Measurements from ENCODE around the gene PSAT1. TPM values are rescaled to one million over a fixed set of nuclear protein-coding genes. Genes with fewer than 3 reads are reported as not detected.

The PSAT1 gene
- total RNA-seq, 1 donor from 2014 or later, result 48.0 TPM

- no peak for DNase-seq (ENCODE audit: low read depth)
Observed at GRCh38 chr9:78292716-78293497, 4.0 kb upstream of the PSAT1 start.

GRCh38 chr9:78294290-78295176 lies 2.4 kb upstream of the PSAT1 start:
- no peak for DNase-seq (ENCODE audit: low read depth)

DNA sequence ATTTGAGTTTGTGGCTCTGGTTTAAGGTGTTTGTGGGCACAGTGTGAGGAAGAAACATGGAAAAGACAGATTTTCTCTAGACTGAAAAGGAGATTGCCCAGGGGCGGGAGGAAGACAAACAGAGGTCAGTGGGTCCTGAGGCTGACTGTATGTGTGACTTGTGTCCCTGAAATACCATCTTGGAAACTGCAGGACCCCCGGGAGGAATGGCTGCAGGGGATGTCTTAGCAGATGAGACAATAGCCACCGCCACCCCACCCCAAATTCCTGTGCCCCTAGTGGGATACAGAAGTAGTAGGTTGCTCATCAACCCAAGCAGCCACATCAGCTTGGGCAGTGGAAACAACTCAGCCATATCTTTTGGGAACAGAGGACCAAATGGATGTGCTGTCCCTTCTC lies 1.7 kb upstream of the PSAT1 start:
- DNase-seq (ENCODE audit: low read depth), result no peak

DNA sequence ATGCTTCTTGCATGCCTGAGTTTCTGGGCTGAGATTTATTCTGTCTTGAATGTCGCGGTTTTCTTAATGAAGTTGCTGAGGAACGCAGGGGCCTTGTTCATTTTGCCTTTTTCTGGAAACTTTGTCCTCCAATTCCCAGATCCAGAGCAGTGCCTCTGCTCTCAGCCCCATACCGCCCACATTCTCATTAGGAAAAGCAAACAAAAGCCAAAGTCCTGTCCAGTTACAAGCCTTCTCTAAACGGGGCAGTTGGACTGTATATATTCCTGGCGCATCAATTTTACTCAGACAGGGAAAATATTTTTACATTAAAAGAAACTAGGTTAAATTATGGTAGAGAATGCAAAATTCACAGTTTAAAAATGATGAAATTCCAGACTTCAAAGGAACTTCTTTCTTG lies 1.2 kb upstream of the PSAT1 start:
- no peak for DNase-seq (ENCODE audit: low read depth)

GRCh38 chr9:78296201-78296892 lies 578 bp upstream of the PSAT1 start:
- DNase-seq (ENCODE audit: low read depth), result peak; percentile 38

DNA sequence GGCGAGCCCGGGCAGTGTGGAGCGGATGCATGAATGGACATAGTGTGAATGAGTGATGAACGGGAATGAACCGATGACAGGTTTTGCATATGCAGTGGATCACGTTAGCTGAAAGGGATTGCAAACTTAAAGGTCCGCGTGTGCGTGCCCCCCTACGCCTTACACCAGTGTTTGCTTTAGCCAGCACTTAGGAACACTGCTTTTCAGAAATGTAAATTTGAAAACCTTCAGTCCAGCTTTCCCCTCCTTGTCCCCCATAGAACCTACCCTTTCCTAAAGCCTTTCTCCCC lies 692 bp downstream of the PSAT1 start:
- DNase-seq (ENCODE audit: low read depth), result no peak

DNA sequence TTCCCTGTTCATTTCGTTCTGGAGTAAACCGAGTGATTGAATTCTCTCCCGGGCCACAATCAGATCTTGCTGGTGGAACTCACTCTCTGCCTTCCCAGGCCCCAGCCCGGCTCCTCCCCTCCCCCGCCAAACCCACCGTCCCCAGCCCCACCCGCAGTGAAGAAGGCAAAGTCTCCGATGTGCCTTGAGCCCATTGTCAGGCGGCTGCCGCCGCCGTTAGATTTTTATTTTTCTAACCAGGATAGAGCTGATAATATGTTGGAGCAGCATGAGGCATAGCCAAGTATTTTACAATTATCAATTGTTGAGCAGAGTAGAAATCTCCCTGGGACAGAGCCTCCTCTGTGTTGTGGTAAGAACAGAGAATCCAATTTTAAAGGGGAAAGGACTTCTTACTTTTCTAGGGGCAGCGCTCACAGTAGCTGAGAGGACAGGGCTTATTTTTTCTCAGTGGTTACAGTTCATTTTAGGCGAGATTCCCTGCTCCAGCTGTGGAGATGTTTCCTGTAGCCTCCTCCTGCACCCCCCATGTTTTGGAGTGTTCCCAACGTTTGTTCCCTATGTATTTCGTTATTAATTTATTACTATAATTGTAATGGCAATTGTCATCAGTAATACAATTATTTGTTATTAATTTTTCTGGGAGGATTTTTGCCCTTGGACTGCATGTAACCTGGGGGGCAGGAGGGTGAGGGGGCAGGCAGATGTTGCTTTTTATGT lies 1.3 kb downstream of the PSAT1 start:
- peak; percentile 14 for DNase-seq (ENCODE audit: low read depth)

DNA sequence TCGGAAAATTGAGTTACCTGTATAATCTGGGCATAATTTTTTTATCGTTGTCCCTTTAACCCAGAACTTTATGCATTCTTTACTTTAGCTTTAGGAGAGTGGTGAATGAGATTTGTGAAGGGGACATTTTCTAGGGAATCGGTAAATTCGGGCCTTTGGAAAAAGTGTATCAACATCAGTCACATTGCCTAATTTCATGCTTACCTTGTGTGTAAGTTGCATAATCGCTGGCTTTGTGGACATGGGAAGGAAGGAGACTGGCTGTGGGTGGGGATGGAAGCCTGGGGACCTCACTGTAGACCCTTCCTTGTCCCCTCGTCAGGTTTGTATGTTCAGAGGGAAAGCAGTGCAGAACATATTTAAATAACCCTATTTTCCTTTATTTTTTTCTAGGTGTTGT lies 3.3 kb downstream of the PSAT1 start:
- no peak for DNase-seq (ENCODE audit: low read depth)

- DNase-seq (ENCODE audit: low read depth), result no peak
Observed at GRCh38 chr9:78301466-78301865, 4.5 kb downstream of the PSAT1 start.

DNA sequence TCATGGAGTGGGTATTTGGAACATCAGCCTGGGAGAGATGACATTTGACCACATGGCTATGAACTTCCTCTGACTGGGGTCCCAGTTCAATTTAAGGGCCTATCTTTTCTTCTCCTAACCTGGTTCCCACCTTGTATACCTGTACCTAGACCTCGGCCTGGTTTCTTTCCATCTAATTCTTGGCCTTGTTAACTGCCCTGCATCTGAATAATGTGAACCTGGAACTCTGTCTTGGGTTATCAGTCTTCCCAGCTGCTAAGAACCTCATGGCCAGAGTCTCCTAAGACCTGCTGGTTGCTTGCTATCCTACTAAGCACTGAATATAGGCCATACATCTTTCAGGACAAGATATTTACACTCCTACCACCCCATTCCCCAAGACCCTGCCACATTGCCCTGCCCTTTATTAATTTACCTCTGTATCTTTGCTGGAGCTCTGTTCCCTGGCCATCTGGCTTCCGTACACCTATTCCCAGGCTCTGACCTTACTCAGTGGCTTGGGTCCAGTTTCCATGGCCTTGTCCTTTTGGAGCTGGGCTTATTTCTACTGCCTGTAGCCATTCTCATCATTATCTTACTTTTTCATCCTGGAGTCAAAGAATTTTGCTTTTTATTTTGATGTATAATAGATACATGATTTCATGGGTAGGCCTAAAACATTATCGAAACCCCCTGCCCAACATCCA lies 6.6 kb downstream of the PSAT1 start:
- no peak for DNase-seq (ENCODE audit: low read depth)

GRCh38 chr9:78304357-78304756 lies 7.4 kb downstream of the PSAT1 start:
- DNase-seq (ENCODE audit: low read depth), result no peak

- peak; percentile 44 for DNase-seq (ENCODE audit: low read depth)
Observed at GRCh38 chr9:78306222-78307076, 9.5 kb downstream of the PSAT1 start.

DNA sequence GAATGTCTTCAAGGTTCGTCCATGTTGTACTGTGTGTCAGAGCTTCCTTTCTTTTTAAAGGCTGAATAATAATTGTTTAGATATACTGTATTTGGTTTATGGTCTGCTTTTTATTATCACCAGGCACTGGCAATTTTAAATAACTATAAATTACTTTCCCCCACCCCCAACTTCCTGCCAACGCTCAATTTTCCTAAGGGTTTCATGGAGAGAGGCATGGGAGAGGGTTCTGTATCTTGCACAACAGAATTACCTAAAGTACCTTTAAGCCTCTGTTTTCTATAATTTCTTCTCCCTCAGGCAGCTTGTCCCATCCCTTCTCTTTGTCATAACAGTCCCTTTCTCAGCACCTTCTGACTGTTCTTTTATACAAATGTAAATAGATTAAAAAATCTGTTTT lies 10.4 kb downstream of the PSAT1 start:
- DNase-seq (ENCODE audit: low read depth), result no peak

- DNase-seq (ENCODE audit: low read depth), result no peak
Observed at GRCh38 chr9:78309066-78309465, 12.1 kb downstream of the PSAT1 start.

- no peak for DNase-seq (ENCODE audit: low read depth)
Observed at GRCh38 chr9:78311075-78311474, 14.2 kb downstream of the PSAT1 start.

- no peak for DNase-seq (ENCODE audit: low read depth)
Observed at GRCh38 chr9:78311886-78312524, 15.1 kb downstream of the PSAT1 start.

DNA sequence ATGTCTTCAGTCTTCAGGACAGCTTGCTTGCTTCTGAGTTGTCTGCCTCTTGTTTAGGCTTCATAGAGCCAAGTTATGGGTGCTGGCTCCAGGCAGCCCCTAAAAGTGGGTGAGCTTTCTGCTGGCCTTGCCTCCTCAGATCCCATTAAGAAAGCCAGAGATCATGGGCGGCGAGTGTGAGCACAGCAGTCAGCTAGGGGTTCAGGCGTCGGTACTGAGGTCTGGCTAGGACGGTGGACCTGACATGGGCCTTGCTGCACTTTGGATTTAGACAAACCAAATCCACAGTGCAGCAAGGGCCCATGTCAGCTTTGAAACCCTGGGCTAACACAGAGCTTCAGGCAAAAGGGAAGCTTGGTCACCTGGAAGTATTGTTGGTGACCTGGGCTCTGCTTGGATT lies 17.6 kb downstream of the PSAT1 start:
- no peak for DNase-seq (ENCODE audit: low read depth)

GRCh38 chr9:78314953-78315870 lies 18.3 kb downstream of the PSAT1 start:
- peak; percentile 65 for DNase-seq (ENCODE audit: low read depth)
